NCI-H2029 treated with DMSO at 0.1 percent for 48 hours (cell line): Measurements from ENCODE around the gene EBF3.

Experiments
- DNase-seq: peaks from one replicate; lab custom pipeline; 2025; lab: John Stamatoyannopoulos, UW

The EBF3 gene

GRCh38 chr10:129852829-129853561, 111.1 kb downstream of the EBF3 start:
- DNase-seq, result no peak

GRCh38 chr10:129851941-129852640, 112.0 kb downstream of the EBF3 start:
- no peak for DNase-seq

GRCh38 chr10:129850790-129851189, 113.3 kb downstream of the EBF3 start:
- DNase-seq, result no peak

GRCh38 chr10:129850316-129850715, 113.8 kb downstream of the EBF3 start:
- no peak for DNase-seq

GRCh38 chr10:129849853-129850252, 114.2 kb downstream of the EBF3 start:
- DNase-seq, result no peak

GRCh38 chr10:129849452-129849750, 114.7 kb downstream of the EBF3 start:
- DNase-seq, result no peak

- DNase-seq, result no peak
Observed at GRCh38 chr10:129848696-129849451, 115.2 kb downstream of the EBF3 start.

GRCh38 chr10:129847741-129848483, 116.2 kb downstream of the EBF3 start:
- DNase-seq, result no peak

- DNase-seq, result no peak
Observed at GRCh38 chr10:129846991-129847391, 117.1 kb downstream of the EBF3 start.

GRCh38 chr10:129845111-129845753, 118.8 kb downstream of the EBF3 start:
- DNase-seq, result no peak

GRCh38 chr10:129844216-129844766, 119.8 kb downstream of the EBF3 start:
- DNase-seq, result no peak

GRCh38 chr10:129843702-129844101, 120.4 kb downstream of the EBF3 start:
- DNase-seq, result no peak

- DNase-seq, result no peak
Observed at GRCh38 chr10:129843131-129843541, 120.9 kb downstream of the EBF3 start.

GRCh38 chr10:129842031-129842430, 122.0 kb downstream of the EBF3 start:
- DNase-seq, result no peak

GRCh38 chr10:129841590-129841989, 122.5 kb downstream of the EBF3 start:
- DNase-seq, result no peak

- no peak for DNase-seq
Observed at GRCh38 chr10:129841071-129841470, 123.0 kb downstream of the EBF3 start.

- DNase-seq, result no peak
Observed at GRCh38 chr10:129840196-129840590, 123.9 kb downstream of the EBF3 start.

GRCh38 chr10:129839285-129840195, 124.5 kb downstream of the EBF3 start:
- no peak for DNase-seq

GRCh38 chr10:129838794-129839193, 125.3 kb downstream of the EBF3 start:
- no peak for DNase-seq

GRCh38 chr10:129837909-129838582, 126.0 kb downstream of the EBF3 start:
- no peak for DNase-seq
